Keratinocyte (primary cell): ENCODE measurements around the gene RRAS. TPM values are rescaled to one million over a fixed set of nuclear protein-coding genes. Genes with fewer than 3 reads are reported as not detected.

ENCODE experiments used
- DNase-seq: peaks from one replicate; pipeline ENCODE4 v3.0.0-alpha.2; 2011; ENCODE audit warnings: low read depth, missing footprints, low spot score
- FAIRE-seq: peaks from 2 replicates; lab custom pipeline; 2011; peaks lifted over from hg19 to GRCh38; lab: Jason Lieb, UNC
- H2AFZ ChIP-seq: 2 replicates; pipeline ENCODE4 v1.6.0; 2012; ENCODE audit warnings: low read length, control low read depth, inconsistent platforms; ENCODE audit not compliant: control insufficient read depth
- H3K27ac ChIP-seq: 2 replicates; pipeline ENCODE4 v1.5.1; 2011; ENCODE audit warnings: low read length; ENCODE audit not compliant: control insufficient read depth, insufficient read depth
- H3K27me3 ChIP-seq: 3 replicates; pipeline ENCODE4 v1.6.0; 2011; ENCODE audit warnings: low read length; ENCODE audit not compliant: control insufficient read depth, insufficient read depth; ENCODE audit errors: extremely low read depth
- H3K36me3 ChIP-seq, 2 experiments: 2 replicates in 1 of 2; 3 replicates in 1 of 2; pipeline ENCODE4 v1.5.1; 2011; ENCODE audit warnings: low read length in 2 of 2, mild to moderate bottlenecking in 1 of 2; ENCODE audit not compliant: control insufficient read depth in 2 of 2, insufficient read depth in 2 of 2; ENCODE audit errors: extremely low read depth in 1 of 2
- H3K4me1 ChIP-seq: 3 replicates; pipeline ENCODE4 v1.5.1; 2011; ENCODE audit warnings: low read length; ENCODE audit not compliant: control insufficient read depth, insufficient read depth; ENCODE audit errors: extremely low read depth
- H3K4me2 ChIP-seq: 3 replicates; pipeline ENCODE4 v1.6.0; 2011; ENCODE audit warnings: low read depth, low read length; ENCODE audit not compliant: control insufficient read depth, insufficient read depth; ENCODE audit errors: extremely low read depth
- H3K4me3 ChIP-seq, 3 experiments: fragments of 200-600 bp in 1 of 3; sonication (generic) in 1 of 3; 2 replicates in 2 of 3; 3 replicates in 1 of 3; pipeline ENCODE4 v1.5.1; 2011 to 2016; ENCODE audit warnings: low read length in 3 of 3, mild to moderate bottlenecking in 3 of 3, control low read depth in 2 of 3, inconsistent platforms in 1 of 3, low read depth in 1 of 3, mixed read lengths in 1 of 3, mixed run types in 1 of 3, moderate library complexity in 1 of 3; ENCODE audit not compliant: control insufficient read depth in 2 of 3, insufficient read depth in 2 of 3; ENCODE audit errors: extremely low read depth in 1 of 3
- H3K79me2 ChIP-seq: 2 replicates; pipeline ENCODE4 v1.6.0; 2012; ENCODE audit warnings: low read length; ENCODE audit not compliant: control insufficient read depth, insufficient read depth
- H3K9ac ChIP-seq: 3 replicates; pipeline ENCODE4 v1.6.0; 2011; ENCODE audit warnings: low read length; ENCODE audit not compliant: control insufficient read depth, insufficient read depth; ENCODE audit errors: extremely low read depth
- H3K9me1 ChIP-seq: 3 replicates; pipeline ENCODE4 v1.6.0; 2011; ENCODE audit warnings: low read length; ENCODE audit not compliant: control insufficient read depth, insufficient read depth; ENCODE audit errors: extremely low read depth
- H3K9me3 ChIP-seq: 2 replicates; pipeline ENCODE4 v1.5.1; 2012; ENCODE audit warnings: low read depth, low read length; ENCODE audit not compliant: control insufficient read depth
- H4K20me1 ChIP-seq: 3 replicates; pipeline ENCODE4 v1.6.0; 2011; ENCODE audit warnings: low read length; ENCODE audit not compliant: control insufficient read depth, insufficient read depth; ENCODE audit errors: extremely low read depth
- EZH2 ChIP-seq: IDR thresholded peaks from one replicate; pipeline ENCODE4 v1.6.1; 2012; ENCODE audit warnings: inconsistent platforms, mild to moderate bottlenecking, low read length, moderate library complexity
- dilution Hi-C: fragments of 300-500 bp; cut with MboI; formaldehyde crosslinking; loops from one replicate; pipeline ENCODE4 v1.7.0; 2020; ENCODE audit warnings: low sequenced_read_pairs; ENCODE audit not compliant: extremely low pct_ligation_motif_present
- polyA plus RNA-seq, 5 experiments: library from polyadenylated mRNA; depleted of rRNA in 3 of 5; stranded (reverse) in 3 of 5; stranded (forward) in 1 of 5; unstranded in 1 of 5; fragments of >200 nt; gene quantifications; 1 replicate in 1 of 5; 2 replicates in 3 of 5; 3 replicates in 1 of 5; pipeline versions ENCODE4 v1.2.1 to v1.2.3, GENCODE V29; 2011 to 2012; ENCODE audit warnings: missing spikeins in 2 of 5, low read depth in 1 of 5, low replicate concordance in 1 of 5
- TF ChIP-seq, protein P1 (sequence below), 3 experiments: IDR thresholded peaks in 1 of 3; conservative IDR thresholded peaks in 1 of 3; optimal IDR thresholded peaks in 1 of 3; 2 replicates in 2 of 3; 3 replicates in 1 of 3; pipeline versions ENCODE3 to v1.5.1; 2011; ENCODE audit warnings: low read length in 3 of 3, mild to moderate bottlenecking in 3 of 3, moderate library complexity in 2 of 3, control low read depth in 1 of 3, inconsistent platforms in 1 of 3; ENCODE audit not compliant: insufficient read depth in 2 of 3; ENCODE audit errors: extremely low read depth in 1 of 3

Gene RRAS
- polyA plus RNA-seq, 1 donor (not counting 4 experiments of a cell fraction or from before 2014, with no cell fraction given): 98.1 TPM

DNA sequence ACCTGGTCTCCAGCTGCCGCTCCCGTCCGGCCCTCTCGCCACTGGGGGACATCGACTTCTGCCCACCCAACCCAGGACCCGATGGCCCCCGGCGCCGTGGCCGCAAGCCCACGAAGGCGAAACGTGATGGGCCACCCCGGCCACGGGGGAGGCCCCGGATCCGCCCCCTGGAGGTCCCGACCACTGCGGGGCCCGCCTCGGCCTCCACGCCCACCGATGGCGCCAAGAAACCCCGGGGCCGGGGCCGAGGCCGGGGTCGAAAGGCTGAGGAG, 42.3 kb downstream of the RRAS start:
- H3K4me1 ChIP-seq: peaks cover 7% of the 10 kb centered on the region
- FAIRE-seq (no peak), DNase-seq (no peak)
- peaks cover 4% of the 10 kb centered on the region for H4K20me1 ChIP-seq
- peaks cover 32 to 36% of the 10 kb centered on the region in 2 experiments for H3K36me3 ChIP-seq
- no peak overlapping the region for H3K27ac ChIP-seq
- H3K9me1 ChIP-seq: no peaks in the 10 kb centered on the region
- H3K27me3 ChIP-seq: no peaks in the 10 kb centered on the region
- peaks cover 36% of the 10 kb centered on the region for H3K79me2 ChIP-seq
- H3K4me3 ChIP-seq: no peak overlapping the region
- H2AFZ ChIP-seq: no peak overlapping the region
- no peak overlapping the region for H3K4me2 ChIP-seq
- no peak overlapping the region for H3K9ac ChIP-seq
- no peaks in the 10 kb centered on the region for H3K9me3 ChIP-seq
- dilution Hi-C loops: no loop called here
- no peak for TF ChIP-seq EZH2

DNA sequence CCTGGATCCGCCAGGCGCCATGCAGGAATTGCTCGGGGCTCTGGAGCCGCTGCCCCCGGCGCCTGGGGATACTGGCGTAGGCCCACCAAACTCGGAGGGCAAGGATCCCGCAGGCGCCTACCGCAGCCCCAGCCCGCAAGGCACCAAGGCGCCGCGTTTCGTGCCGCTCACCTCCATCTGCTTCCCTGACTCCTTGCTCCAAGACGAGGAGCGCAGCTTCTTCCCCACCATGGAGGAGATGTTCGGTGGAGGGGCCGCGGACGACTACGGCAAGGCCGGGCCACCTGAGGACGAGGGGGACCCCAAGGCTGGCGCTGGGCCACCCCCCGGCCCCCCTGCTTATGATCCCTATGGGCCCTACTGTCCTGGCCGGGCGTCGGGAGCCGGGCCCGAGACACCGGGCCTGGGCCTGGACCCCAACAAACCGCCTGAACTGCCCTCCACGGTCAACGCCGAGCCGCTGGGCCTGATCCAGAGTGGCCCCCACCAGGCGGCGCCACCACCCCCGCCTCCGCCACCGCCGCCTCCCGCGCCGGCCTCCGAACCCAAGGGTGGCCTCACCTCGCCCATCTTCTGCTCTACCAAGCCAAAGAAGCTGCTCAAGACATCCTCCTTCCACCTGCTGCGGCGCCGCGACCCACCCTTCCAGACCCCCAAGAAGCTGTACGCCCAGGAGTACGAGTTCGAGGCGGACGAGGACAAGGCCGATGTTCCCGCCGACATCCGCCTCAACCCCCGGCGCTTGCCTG, 42.8 kb downstream of the RRAS start:
- H3K27ac ChIP-seq: no peak overlapping the region
- dilution Hi-C loops: no loop called here
- no peaks in the 10 kb centered on the region for H3K9me1 ChIP-seq
- H3K36me3 ChIP-seq: peaks cover 29 to 35% of the 10 kb centered on the region in 2 experiments
- H3K9me3 ChIP-seq: no peaks in the 10 kb centered on the region
- TF ChIP-seq, protein P1, sequence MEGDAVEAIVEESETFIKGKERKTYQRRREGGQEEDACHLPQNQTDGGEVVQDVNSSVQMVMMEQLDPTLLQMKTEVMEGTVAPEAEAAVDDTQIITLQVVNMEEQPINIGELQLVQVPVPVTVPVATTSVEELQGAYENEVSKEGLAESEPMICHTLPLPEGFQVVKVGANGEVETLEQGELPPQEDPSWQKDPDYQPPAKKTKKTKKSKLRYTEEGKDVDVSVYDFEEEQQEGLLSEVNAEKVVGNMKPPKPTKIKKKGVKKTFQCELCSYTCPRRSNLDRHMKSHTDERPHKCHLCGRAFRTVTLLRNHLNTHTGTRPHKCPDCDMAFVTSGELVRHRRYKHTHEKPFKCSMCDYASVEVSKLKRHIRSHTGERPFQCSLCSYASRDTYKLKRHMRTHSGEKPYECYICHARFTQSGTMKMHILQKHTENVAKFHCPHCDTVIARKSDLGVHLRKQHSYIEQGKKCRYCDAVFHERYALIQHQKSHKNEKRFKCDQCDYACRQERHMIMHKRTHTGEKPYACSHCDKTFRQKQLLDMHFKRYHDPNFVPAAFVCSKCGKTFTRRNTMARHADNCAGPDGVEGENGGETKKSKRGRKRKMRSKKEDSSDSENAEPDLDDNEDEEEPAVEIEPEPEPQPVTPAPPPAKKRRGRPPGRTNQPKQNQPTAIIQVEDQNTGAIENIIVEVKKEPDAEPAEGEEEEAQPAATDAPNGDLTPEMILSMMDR (optimal IDR thresholded peaks at IDR 0.05 in 1 of 3, IDR thresholded peaks at IDR 0.05 in 1 of 3, conservative IDR thresholded peaks at IDR 0.05 in 1 of 3; ENCODE audit: extremely low read depth in 1 of 3, insufficient read depth in 2 of 3, low read length in 3 of 3): no peak
- no peak for TF ChIP-seq EZH2
- DNase-seq (no peak), FAIRE-seq (no peak)
- H3K4me2 ChIP-seq: no peak overlapping the region
- peaks cover 40% of the 10 kb centered on the region for H3K79me2 ChIP-seq
- H2AFZ ChIP-seq: no peak overlapping the region
- H3K4me3 ChIP-seq: no peak overlapping the region
- peaks cover 13% of the 10 kb centered on the region for H3K4me1 ChIP-seq
- no peaks in the 10 kb centered on the region for H3K27me3 ChIP-seq
- no peak overlapping the region for H3K9ac ChIP-seq
- H4K20me1 ChIP-seq: peaks cover 2% of the 10 kb centered on the region

DNA sequence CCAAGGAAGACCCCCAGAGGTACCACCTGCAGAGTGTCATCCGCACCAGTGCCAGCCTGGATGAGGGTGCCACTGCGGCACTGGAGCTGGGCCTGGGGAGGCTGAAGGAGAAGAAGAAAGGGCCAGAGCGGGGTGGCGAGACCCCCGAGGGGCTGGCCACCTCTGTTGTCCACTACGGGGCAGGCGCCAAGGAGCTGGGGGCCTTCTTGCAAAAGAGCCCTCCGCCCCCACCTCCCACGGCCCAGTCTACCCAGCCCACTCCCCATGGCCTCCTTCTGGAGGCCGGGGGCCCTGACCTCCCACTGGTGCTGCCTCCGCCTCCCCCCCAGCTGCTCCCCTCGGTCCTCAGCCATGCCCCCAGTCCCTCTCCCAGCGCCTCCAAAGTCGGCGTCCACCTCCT, 43.5 kb downstream of the RRAS start:
- DNase-seq: no peak
- dilution Hi-C loops: no loop called here
- no peak for TF ChIP-seq EZH2
- TF ChIP-seq, protein P1 (optimal IDR thresholded peaks at IDR 0.05 in 1 of 3, IDR thresholded peaks at IDR 0.05 in 1 of 3, conservative IDR thresholded peaks at IDR 0.05 in 1 of 3; ENCODE audit: extremely low read depth in 1 of 3, insufficient read depth in 2 of 3, low read length in 3 of 3): no peak
- H3K27ac ChIP-seq: no peak overlapping the region
- H3K9ac ChIP-seq: no peak overlapping the region
- no peak overlapping the region for H3K4me2 ChIP-seq
- peaks cover 35% of the 10 kb centered on the region for H3K79me2 ChIP-seq
- H3K4me3 ChIP-seq: no peak overlapping the region
- H3K36me3 ChIP-seq: peaks cover 24 to 30% of the 10 kb centered on the region in 2 experiments
- FAIRE-seq: no peak
- H3K9me1 ChIP-seq: no peaks in the 10 kb centered on the region
- H3K4me1 ChIP-seq: peaks cover 13% of the 10 kb centered on the region
- no peaks in the 10 kb centered on the region for H3K27me3 ChIP-seq
- peaks cover 2% of the 10 kb centered on the region for H4K20me1 ChIP-seq
- no peak overlapping the region for H2AFZ ChIP-seq
- no peaks in the 10 kb centered on the region for H3K9me3 ChIP-seq
